A204.1 (cell line): ENCODE measurements around the gene TTC7B.
"Not testable (repeated sequence)": the region's sequence is repeated elsewhere in the genome, so short reads cannot be mapped to it uniquely, and the experiment has no call there.

Experiments
- FAIRE-seq: peaks from 2 replicates; lab custom pipeline; 2012; peaks lifted over from hg19 to GRCh38; lab: Jason Lieb, UNC

Gene TTC7B

DNA sequence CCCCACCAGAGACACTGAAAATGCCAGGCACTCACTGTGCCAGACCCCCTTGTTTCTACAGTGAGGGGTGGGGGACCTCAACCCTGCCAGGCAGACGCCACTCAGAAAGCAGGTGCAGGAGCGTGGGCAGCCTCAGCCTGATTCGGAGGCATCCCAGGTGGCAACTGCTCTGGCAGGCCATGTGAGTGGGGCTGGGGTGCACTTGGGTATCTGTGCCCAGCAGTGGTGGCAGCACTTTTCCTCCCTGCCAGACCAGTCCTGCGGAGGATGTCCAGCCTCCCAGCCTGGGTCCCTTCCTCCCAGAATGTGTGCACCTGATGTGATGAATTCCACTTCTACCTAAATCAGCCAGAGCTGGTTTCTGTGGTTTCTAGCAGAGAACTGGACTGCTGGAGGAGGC lies 13.4 kb upstream of the TTC7B start:
- no peak for FAIRE-seq

DNA sequence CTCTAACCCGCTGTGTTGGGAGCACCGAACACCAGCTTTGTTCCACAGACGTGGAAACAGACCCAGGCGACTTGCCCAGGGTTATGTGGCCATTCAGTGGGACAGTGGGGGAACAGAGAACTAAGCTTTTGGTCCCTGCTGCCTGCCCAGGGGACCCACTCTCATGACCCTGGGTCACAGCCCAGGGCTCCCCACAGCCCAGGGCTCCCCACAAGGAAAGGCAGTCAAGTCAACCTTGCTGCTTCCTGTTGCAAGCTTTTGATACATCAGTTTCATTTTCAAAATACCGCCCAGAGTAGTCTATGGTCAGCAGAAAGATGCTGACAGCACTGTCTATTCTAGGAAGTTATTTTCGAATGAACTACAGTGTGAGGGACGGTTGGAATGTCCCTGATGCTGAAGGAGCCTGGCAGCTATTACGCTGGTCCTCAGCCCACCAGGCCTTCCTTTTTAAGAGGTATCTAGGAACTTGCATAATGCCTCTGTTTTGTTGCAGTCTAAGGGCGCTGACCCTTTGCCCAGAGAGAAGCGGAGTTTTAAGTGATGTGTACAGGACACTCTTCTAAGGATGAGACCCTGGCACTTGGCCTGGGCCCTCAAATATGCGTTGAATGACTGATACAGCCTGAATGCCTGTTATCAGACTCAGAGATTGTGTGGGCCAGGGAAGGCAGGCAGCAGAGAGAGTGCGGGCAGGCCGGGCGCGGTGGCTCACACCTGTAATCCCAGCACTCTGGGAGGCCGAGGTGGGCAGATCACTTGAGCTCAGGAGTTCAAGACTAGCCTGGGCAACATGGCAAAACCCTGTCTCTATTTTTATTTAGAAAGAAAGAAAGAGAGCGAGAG lies 12.6 kb upstream of the TTC7B start:
- FAIRE-seq: no peak

DNA sequence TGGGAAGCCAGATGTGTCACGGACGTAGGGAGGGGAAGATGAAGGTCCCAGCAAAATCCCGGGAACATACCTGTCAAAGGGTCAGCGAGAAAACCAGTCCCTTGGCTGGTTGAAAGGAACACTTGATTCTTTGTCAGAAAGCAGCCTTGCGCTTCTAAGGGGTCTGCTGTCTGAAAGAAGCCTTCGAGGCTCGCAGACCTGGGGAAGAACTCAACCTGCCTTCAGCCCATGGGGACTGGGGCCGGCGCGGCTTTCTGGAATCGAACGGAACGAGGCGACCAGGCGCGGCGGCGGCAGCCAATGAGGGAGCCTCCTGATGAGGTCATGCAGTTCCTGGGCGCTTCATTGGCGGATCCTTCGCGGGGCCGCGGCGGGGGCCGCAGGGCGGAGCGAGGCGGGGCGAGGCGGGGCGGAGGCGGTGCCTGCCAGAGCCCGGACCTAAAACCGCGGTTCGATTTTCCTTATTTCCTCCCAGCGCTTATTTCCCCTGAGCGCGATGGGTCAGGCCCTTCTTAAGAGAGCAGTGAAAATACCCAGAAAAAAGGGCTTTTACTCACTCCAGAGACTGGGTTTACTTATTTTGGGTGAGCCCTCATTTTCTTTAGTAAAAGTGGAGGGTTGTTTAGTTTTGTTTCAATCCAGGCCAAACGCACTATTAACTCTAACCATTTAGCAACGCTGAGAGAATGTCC lies 11.8 kb upstream of the TTC7B start:
- FAIRE-seq: no peak

DNA sequence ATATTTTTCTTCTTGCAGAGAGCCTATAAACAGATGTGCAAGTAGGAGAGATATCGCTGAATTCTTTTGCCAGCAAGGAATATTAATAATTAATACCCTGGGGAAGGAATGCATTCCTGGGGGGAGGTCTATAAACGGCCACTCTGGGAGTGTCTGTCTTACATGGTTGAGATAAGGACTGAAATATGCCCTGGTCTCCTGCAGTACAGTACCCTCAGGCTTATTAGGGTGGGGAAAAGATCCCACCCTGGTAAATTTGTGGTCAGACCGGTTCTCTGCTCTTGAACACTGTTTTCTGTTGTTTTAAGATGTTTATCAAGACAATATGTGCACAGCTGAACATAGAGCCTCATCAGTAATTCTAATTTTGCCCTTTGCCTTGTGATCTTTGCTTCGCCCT lies 7.3 kb upstream of the TTC7B start:
- FAIRE-seq: not testable (repeated sequence)

DNA sequence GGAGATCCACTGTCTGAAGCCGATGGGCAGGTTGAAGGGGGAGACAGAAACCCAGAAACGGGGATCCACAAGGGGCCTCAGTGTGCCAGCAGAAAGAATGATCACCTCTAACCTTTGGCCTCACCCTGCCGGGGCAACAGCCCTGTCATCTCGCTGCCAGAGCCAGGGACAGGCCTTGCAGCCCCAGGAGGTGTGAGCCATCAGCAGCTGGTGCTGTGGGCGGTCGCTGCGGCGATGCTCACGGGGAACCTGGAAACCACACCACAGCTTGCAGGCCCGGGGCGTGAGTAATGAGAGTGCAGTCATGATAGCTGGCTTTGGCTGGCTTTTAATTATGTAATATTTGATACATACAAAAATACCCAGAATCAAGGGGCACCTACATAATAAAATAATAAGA lies 4.7 kb upstream of the TTC7B start:
- FAIRE-seq: no peak

DNA sequence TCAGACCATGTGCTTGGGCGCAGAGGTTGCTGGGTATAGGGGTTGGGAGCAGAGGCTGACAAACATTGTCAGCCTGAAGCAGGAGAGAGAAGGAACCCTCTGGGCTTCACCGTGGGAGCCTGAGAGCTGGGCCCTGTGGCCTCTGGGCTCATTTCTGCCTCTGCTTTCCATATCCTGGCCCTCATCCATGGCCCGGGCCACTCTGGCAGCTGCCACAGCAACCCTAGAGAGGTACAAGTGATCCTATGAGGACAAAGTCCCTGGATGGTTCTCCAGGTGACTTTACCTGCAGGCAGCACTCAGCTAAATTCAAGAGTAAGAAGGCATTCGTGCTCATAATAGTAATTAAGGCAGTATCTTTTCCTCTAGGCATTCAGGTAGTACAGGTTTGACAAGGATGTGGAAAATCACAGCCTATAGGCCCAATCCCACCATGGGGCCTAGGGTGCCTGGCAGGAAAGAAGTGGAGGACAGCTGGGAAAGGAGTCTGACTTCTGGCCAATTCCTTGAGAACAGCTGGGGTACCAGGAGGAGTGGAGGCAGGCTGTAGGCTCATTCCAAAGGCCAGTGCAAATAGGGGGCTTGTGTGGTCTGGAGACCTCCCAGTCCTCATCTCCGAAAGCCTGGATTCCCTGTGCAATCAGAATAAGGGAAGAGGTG lies 3.6 kb upstream of the TTC7B start:
- FAIRE-seq: no peak

DNA sequence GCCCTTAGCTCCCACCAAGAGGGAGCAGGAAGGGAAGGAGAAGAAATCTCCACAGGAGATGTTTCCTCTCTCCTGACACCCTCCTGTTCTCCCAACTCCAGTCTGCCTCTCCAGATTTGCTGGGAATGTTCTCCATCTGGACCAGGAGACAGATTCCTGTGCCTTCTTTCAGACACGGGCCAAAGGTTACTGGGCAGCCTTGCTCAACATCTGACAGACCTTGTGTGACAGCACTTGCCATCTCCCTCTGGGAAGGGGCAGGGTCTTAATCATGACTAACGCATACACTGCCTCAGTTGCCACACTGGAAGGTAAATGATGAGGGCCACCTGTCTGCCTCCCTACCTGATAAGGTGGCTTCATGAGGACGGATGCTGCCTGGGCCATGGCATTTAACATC lies 2.5 kb upstream of the TTC7B start:
- FAIRE-seq: no peak

DNA sequence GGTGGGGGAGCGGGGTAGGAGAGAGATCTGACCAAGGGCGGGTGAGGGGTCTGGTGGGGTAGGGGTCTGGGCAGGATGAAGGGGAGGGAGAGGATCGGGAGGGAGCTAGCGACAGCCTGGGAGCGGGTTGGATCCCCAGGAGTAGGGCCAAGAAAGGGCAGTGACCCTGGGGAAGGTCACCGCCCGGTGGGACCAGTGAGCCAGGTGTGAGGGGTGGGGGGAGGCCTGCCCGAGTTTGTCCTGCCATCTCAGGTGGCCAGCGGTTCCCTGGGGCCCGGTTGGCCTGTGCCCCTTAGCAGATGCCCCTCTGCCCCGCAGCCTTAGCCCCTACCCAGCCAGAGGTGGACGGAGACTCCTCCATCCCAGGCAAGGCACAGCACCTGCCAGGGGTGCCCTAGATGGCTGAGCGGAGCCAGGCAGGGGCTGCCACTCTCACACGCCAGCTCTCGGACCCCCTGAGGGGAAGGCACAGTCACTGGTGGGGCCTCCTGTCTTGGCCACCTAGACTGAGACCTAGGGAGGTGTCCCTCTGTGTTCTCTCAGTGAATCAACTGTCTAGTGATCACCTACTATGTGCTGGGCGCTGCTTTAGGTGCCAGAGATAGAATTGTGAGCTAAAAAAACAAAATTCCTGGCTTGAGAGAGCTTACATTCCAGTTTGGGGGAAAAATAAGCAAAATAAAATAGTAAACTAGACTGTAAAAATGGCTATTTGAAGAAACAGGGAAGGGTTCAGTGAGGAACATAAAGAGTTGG lies 629 bp upstream of the TTC7B start:
- FAIRE-seq: no peak

DNA sequence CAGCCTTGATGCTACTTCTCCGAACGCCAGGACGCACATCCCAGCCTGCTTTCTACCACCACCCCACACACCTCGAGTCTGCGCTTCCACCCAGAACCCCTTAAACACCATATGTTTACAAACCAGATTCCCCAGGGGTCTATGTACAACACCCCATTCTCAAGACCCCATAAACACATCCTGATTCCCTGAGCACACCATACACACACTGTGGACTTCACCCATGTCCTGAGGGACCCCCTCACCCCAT lies 733 bp downstream of the TTC7B start:
- FAIRE-seq: no peak

DNA sequence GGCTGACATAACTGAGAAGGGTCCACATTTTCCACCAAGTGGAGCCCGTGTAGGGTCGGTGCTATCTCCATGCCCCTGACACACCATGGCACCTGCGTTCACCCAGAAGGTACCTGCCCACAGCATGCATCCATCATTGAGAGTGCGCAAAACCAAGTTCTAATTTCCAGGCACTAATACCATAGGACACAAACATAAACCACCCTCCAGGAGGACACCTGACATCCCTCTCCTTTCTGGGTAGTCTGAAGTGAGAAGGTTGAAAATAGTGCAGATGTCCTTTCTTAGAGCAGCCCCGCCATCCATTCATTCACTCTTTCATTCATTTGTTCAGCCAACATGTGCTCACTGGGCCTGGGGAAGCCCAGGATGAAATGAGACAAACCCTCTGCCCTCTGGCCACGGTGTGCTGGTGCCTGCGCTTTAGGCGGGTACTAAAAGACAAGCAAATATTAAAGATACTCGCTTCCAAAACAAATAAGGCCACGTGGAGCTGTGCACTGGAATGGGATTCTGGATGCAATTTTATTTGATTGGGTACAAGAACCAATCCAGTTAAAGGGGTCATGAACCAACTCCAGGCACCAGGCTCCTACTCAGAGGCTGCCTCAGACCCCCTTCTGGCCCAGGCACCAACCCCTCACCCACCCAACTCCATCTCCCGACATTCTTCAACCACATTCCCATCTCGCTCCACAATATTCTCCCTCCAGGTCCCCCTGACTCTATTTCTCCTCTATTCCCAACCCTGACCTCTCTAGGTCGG lies 1.2 kb downstream of the TTC7B start:
- no peak for FAIRE-seq

DNA sequence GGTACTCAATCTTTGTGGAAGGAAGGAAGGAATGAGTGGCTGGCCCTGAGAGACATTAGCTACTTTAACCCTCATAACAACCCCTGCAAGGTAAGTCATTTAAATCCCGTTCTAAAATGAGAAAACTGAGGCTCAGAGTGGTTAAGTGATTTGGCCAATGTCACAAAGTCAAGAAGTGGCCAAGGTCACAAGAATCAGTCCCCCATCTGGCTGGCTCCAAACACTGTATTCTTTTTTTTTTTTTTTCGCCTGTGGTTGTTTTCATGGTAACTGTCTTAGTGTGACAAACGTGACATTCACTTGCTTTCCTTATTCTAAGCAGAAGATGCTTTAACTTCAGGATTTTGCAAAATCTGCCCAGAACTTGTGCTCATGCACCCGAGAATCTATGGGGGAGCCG lies 2.8 kb downstream of the TTC7B start:
- no peak for FAIRE-seq

DNA sequence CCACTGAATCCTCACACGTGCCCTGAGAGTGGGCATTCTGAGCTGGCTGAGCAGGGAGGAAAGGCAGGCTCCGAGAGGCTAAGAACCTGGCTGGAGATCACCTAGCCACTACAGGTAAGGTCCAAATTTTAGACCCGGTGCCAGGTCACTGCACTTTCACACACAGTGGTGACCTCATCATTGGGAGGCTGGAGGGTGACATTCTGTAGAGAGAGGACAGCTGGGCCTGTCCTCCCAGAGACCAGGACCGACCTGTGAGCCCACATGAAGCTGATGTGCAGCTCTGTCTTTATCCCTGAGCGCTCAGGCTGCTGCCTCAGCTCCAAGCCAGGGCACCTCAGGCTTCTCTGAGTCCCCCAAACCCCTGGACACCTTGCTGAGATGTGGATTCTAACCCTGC lies 4.1 kb downstream of the TTC7B start:
- no peak for FAIRE-seq

DNA sequence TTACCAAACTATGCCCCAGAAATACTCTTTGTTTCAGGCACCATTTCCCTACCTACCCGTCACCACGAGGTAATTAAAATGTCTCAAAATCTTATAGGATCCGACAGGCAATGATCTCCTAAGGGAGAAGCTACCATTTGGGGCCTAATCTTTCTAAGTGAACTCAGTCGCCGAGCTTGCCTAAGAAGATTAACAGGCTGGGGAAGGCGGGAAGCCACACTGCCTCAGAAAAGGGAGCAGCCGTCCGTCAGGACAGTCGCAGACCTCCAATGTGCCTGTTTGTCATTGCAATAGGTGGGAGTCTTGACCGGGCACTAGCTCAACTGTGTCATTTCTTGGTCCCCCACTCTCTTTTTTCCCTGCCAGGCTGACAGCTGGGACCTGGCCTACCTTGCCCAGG lies 4.6 kb downstream of the TTC7B start:
- FAIRE-seq: no peak

DNA sequence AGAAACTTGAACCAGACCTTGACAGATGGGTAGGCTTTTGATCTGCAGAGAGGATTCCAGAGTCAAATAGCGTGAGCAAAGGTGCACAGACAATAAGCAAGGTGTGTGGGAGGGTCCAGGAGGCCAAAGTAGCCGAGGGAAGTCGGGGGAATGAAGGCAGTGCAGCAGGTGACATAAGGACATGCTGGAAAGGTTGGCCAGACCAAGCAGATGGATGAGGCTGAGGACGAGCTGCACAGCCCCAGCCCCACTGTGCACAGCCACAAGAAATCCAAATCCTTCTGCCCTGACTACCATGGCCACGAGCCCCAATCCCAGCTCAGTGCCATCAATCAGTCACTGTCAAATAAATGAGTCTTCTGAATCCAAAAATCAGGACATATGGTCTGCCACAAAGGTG lies 5.4 kb downstream of the TTC7B start:
- no peak for FAIRE-seq

DNA sequence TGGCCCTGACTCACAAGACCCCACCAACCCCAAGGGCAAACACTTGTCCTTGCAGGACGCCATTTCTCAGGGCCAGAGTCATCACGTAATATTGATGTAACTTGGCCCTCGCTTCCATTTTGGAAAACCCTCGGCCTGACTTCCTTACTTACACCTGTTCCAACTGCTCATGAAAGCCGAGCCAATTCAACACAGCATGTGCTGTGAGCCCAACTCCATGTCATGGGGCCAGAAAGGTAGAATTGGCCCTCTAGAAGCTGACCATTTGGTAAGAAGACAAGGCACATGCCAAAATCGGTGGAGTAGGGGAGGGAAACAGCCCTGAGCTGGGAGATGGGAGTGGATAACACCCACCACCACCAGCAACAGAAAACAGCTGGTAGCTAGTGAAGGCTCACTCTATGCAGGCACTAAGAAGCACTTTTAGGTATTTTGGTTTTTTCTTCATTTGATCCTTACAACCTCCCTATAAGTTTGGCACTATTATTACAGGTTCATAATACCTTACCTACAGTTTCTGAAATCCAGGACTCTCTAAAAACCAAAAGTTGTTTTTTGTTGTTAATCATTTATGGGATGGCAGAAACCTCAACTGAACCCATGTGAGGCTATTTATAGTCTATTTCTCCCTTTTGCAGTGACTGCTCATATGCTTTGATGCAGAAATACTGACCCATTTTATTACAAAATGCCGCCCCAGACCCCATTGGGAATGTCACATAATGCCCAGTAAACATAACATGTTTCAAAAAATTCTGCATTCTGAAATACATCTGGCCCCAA lies 6.5 kb downstream of the TTC7B start:
- FAIRE-seq: no peak

DNA sequence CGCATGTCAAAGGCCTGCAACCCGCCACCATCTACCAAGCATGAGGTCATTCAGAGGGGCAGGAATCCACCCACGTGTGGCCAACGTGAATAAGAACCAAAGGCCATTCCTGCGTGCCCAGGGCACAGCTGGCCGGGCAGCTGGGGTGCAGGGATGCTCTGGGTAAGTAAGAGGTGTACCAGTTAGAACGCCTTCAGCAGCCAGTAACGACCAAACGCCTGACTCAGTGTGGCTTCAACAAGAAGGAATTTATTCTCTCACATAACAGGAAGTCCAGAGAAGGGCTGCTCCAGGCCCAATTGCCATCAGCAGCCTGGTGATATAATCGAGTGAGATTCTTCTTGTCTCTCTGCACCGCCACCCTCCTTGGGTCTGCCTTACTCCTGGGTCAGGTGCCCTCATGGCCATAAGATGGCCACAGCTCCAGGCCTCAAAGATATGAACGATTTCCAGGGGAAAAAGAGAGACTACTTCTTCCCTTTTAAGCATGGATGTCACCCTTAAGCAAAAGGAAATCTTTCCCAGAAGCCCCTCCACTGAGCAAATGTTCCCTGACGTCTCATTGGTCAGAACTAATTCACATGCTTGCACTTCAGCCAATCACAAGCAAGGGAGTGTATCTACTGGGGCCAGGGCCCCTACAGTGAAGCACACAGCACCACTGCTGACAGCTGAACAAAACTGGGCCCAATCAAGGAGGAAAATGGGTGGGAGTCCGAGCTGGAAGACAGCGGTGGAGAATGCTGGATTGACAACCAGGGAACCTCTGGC lies 7.3 kb downstream of the TTC7B start:
- no peak for FAIRE-seq

DNA sequence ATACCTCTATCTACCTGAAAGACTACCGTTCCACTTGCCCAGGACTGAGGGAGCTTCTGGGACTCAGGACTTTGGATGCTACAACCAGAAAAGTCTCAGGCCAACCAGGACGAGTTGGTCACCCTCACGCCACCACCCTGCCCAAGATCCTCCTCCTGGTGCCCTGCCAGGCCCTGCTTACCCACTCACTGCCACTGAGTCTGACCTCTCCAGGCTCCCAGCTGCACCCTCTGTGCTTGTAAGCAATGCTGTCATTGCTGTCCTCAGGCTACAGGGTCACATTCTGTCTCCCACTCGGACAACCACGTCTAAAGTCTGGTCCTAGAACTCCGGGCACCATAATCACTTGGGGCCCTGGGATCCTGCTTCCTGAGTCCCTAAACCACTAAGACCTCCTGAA lies 9.2 kb downstream of the TTC7B start:
- no peak for FAIRE-seq

DNA sequence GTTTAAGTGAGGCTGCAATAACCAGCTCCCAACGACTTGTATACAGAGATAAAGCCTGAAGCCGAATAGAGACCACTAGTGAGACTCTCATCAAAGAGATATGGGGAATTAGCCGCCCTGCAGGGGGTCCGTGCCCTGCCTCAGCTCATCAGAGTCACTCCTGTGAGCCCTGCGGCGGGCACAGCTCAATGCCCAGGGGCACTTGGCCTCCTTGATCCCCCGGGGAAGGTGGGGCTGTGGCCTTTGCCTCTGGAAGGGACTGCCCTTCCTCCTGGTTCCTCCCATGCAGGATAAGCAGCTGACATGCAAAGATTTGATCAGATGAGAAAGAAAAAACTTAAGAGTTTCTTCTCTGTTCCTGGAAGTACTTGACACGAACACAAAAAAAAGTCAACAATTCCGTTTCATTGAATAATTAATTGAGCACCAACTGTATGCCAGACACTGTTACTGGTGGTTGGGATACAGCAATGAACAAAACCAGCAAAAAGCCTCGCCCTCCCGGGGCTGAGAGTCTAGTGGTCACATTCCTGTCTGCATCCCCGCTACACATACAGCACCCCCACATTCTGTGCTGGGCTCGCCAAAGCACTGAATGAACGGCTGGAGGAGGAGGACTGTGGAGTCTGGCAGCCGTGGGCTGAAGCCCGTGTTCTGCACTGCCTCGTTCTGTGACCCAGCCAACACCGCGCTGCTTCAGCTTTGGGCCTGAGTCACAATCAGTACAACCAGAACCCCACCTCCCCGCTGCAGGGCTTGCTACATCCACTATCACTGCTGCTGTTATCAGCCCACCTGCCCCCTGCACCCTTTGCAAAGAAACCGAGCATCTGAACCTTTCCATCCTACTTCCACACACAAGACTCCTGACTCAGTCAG lies 10.3 kb downstream of the TTC7B start:
- FAIRE-seq: no peak

DNA sequence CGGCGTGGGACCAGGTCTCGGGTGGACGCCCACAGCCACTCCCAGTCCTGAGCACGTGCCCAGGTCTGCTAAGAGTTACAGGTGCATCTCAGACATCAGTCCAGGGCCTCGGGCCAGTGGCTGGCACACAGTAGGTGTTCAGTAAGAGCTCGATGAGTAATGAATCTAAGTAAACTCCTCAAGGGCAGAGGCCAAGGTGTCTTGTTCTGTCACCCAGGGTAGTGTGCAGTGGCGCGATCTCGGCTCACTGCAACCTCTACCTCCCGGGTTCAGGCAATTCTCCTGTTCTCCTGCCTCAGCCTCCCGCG lies 11.2 kb downstream of the TTC7B start:
- FAIRE-seq: no peak
